ENCODE results near the gene TMEM138.

Gene TMEM138

GRCh38 chr11:61361741-61362541 is at the start of gene TMEM138, which contains the start of gene CYB561A3:
TMEM138 (plus strand) TSS chr11:61362374; CDS start chr11:61364391, 2,017 bp downstream.
CYB561A3 (minus strand) TSS chr11:61361882; CDS start chr11:61356713, 5,169 bp downstream.
- DNase-seq (ENCODE audit: low read depth), result peak; percentile 80
- peak within 1 kb of the TSS; percentile 97 for H3K4me3 ChIP-seq (ENCODE audit: low read length)
- no peak for TF ChIP-seq CTCF (conservative IDR thresholded peaks at IDR 0.05; ENCODE audit: low read depth, low read length)

GRCh38 chr11:61315260-61315659 is 46.9 kb upstream of the TMEM138 start:
- no peak for DNase-seq (ENCODE audit: low read depth)
- no peak overlapping the region for H3K4me3 ChIP-seq (ENCODE audit: low read length)
- TF ChIP-seq CTCF (conservative IDR thresholded peaks at IDR 0.05; ENCODE audit: low read depth, low read length), result no peak

- no peak for TF ChIP-seq CTCF (conservative IDR thresholded peaks at IDR 0.05; ENCODE audit: low read depth, low read length)
- no peak for DNase-seq (ENCODE audit: low read depth)
- no peak overlapping the region for H3K4me3 ChIP-seq (ENCODE audit: low read length)
Observed at GRCh38 chr11:61325649-61326414, 36.3 kb upstream of the TMEM138 start.

GRCh38 chr11:61327669-61328071 is 34.5 kb upstream of the TMEM138 start:
- no peak for DNase-seq (ENCODE audit: low read depth)
- no peak overlapping the region for H3K4me3 ChIP-seq (ENCODE audit: low read length)
- no peak for TF ChIP-seq CTCF (conservative IDR thresholded peaks at IDR 0.05; ENCODE audit: low read depth, low read length)

GRCh38 chr11:61328351-61328750 is 33.8 kb upstream of the TMEM138 start:
- DNase-seq (ENCODE audit: low read depth), result no peak
- no peak for TF ChIP-seq CTCF (conservative IDR thresholded peaks at IDR 0.05; ENCODE audit: low read depth, low read length)
- no peak overlapping the region for H3K4me3 ChIP-seq (ENCODE audit: low read length)

GRCh38 chr11:61329871-61330270 is 32.3 kb upstream of the TMEM138 start:
- no peak for DNase-seq (ENCODE audit: low read depth)
- TF ChIP-seq CTCF (conservative IDR thresholded peaks at IDR 0.05; ENCODE audit: low read depth, low read length), result no peak
- H3K4me3 ChIP-seq (ENCODE audit: low read length), result no peak overlapping the region
